Islet precursor cell (in vitro differentiated cells): ENCODE data around the gene NUDT19.
"Not testable (repeated sequence)": the region's sequence is repeated elsewhere in the genome, so short reads cannot be mapped to it uniquely, and the experiment has no call there.

Experiments used
- DNase-seq: peaks from one replicate; pipeline ENCODE4 v3.0.0-alpha.2; 2018

NUDT19 gene

DNA sequence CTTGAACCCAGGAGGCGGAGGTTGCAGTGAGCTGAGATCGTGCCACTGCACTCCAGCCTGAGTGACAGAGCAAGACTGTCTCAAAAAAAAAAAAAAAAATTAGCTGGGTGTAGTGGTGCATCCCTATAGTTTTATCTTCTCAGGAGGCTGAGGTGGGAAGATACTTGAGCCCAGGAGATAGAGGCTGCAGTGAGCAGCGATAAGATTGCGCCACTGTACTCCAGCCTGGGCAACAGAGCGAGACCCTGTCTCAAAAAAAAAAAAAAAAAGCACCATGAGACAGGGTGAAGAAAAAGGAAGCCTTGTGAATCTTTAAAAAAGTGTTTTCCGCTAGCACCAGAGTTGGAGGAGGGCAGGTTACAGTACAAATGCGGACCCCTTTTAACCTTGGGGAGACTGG is 24.6 kb downstream of the NUDT19 start:
- DNase-seq: not testable (repeated sequence)

DNA sequence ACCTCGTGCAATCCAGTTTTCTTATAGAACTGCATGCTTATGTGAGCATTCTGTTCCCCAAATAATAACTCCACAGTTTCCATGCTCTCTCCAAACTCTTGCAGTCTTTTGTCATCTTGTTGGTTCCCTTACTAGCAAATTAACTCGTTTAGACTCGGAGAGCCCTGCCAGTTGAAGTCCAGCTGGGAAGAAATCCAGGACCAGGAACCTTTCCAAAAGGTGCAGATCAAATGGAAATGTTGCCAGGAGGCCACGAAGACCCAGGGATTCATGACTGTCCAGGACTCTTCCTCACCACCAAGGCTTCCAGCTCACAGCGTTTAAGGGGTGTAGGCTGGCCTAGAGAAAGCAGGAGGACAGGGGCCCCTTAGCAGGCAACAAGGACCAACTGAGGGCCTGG is 25.9 kb downstream of the NUDT19 start:
- DNase-seq: no peak

DNA sequence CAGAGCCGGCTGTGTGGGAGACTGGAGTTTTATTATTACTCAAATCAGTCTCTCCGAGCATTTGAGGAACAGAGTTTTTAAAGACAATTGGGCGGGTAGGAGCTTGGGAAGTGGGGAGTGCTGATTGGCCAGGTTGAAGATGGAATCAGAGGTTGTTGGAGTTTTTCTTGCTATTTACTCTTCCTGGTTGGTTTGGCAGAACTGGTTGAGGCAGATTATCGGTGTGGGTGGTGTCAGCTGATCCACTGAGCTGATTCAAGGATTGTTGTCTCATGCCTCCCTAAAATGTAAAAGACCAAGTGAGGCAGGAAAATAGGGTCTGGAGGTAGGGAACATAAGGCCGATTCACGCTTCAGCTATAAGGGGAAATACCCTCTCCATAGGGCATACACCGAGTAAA is 26.7 kb downstream of the NUDT19 start:
- no peak for DNase-seq

GRCh38 chr19:32719611-32720059 is 28.0 kb downstream of the NUDT19 start, which contains the start of gene TDRD12:
Gene TDRD12 (plus strand): TSS chr19:32719767. CDS start chr19:32720073, 306 bp downstream.
- DNase-seq: no peak

DNA sequence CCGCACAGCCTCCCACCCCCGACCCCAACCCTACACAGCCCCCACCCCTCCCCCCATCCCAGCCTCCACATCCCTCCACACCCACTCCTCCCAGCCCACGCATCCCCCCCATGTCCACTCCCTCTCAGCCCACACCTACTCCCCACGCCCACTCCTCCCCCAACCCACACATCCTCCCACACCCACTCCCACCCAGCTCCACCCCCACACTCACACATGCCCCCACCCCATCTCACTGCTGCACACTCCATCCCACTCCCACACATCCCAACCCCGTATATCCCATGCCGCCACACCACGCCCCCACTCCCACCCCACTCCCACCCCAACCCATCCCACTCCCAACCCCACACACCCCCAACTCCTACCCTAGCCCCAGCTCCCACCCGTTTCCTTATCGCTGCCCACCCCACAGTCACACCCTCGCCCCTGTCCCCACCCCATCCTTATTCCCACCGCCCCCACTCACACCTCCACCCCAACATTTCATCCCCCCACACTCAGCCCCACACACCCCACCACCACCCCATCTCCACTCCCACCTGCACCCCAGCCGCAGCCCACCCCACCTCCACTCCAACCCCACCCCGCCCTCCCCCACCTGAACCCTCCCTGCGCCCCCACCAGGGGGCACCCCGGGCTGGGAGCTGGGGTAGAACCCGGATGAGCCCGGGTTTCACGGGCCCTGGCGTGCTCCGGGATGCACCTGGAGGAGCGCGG is 28.8 kb downstream of the NUDT19 start:
- no peak for DNase-seq

DNA sequence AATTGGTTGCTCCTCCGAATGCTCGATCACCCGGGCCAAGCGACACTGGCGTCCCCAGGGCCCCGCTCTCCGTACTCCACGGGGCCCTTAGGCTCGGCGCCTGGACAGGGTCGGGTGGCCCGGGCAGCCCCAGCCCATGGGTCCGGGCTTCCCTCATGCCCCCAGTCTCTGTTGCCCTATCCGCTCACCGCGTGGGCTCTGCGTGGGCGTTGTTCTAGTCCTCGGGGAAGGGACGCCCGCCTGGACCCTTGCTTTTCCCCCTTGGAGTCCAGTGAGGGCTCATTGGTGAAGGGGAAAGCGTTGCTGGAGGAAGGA is 29.3 kb downstream of the NUDT19 start:
- no peak for DNase-seq

DNA sequence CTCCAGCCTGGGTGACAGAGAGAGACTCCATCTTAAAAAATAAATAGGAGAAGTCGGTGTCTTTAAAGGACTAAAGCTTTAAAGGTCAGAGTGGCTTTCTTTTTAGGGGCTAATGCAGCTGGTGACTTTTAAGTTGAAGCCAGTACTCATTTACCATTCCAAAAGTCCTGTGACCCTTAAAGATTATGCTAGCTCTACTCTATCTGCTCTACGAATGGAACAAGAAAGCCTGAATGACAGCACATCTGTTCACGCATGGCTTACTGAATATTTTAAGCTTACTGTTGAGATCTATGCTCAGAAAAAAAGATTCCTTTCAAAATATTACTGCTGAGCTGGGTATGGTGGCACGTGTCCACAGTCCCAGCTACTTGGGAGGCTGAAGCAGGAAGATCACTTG is 44.3 kb downstream of the NUDT19 start:
- no peak for DNase-seq

GRCh38 chr19:32743021-32743420 is 51.4 kb downstream of the NUDT19 start:
- no peak for DNase-seq

DNA sequence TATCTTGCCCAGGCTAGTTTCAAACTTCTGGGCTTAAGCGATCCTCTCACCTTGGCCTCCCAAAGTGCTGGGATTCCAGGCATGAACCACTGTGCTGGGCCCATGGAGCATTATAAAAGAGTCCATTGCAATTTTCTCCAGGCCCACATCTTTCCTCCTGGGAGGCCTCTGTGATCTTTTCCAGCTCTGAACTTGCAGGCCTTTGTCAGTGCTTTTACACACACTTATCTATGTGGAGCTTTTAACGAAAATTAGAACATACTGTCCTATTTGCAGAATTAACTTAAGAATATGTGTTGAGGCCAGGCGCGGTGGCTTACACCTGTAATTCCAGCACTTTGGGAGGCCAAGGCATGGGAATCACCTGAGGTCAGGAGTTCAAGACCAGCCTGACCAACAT is 51.8 kb downstream of the NUDT19 start:
- no peak for DNase-seq

DNA sequence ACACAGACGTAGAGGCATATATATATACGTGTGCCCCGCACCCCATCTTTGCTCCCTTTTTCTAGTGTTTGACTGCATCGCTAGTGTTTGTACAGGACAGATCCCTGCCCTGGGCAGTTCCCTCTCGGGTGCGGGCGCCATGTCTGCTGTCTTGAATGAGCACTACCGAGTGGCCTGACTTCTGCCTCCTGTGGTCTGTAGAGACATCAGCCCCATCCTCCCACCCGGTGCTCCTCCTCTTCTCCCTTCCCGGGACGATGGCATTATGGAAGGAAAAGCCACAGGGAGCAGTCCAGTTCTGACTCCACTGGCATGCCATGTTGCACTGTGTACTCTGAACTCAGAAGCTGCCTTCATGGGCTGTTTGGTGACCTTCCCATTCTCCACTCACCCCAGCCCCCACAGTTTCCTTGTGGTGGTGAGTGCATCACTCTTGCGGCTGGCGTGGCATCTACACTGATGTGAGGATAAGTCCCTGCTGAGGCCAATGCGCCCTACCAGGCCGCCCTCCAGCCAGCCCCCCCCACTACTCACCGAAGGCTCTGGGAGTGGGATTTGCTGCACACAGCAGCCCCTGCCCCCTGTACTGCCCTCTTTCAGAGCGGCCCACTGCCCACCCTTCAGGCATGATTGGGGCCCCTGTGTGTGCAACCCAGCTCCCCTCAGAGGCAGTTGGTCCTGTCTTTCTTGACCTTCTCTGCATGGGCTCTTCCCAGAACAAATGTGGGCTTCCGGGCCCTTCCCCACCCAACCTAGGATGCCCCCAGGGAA is 53.1 kb downstream of the NUDT19 start:
- no peak for DNase-seq

GRCh38 chr19:32745594-32746251 is 54.1 kb downstream of the NUDT19 start:
- DNase-seq: not testable (repeated sequence)

- DNase-seq: not testable (repeated sequence)
Measured at GRCh38 chr19:32746631-32747196, 55.1 kb downstream of the NUDT19 start.

DNA sequence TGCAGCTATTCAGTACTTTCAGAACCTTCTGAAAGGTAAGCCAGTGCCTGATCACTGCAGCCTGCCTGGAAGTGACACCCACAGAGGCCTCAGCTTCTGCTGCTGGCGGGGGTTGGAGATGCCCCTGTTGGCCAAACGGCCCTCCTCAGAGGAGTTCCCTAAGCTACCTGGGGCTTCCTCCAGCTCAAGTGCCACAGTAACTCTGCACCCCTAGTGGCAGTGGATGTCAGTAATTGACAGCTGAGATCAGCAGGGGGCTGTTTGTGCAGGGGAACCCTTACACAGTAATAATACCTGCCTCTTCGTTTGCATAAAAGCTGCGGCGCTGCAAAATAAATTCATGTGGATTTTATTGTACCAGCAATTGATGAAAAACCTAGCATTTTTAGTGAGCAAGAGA is 56.9 kb downstream of the NUDT19 start:
- no peak for DNase-seq

GRCh38 chr19:32748948-32749347 is 57.3 kb downstream of the NUDT19 start:
- DNase-seq: no peak

DNA sequence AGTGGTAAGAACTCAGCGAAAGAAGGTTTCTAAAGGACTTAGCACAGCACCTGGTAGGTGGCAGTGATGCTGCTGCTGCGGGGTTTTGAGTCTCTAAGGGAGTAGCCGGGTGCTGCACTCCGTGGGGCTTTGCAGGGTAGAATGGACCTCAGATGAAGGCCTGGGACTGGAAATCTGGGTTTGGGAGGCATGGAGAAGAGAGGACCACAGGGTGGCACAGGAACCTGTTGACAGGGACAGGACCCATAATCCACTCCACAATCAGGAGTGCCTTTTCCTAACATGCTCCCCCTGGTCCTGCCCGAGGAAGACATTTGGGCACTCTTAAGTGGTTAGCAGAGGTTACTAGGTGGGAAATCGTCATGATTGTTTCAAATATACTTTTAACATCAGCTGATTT is 57.7 kb downstream of the NUDT19 start:
- DNase-seq: no peak

DNA sequence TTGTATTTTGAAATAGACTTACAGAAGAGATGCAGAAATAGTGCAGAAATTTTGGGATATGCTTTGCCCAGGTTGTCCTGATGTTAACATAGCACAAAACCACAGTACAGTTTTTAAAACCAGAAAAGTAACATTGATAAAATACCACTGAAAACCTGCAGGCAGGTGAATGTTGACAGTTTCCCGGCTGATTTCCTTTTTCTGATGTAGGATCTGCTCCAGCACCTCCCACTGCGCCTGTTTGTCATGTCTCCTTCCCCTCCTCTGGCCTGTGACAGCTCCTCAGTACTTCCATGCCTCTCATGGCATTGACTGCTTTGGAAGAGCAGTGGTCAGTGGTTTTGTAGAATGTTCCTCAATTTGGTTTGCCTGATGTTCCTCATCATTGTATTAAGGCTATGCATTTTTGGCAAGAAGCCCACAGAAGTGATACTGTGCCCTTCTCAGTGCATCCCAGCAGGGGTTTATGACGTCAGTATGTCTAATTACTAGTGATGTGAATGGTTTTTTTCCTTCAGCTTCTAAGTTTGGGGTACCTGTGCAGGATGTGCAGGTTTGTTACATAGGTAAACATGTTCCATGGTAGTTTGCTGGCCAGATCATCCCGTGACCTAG is 58.9 kb downstream of the NUDT19 start:
- no peak for DNase-seq

DNA sequence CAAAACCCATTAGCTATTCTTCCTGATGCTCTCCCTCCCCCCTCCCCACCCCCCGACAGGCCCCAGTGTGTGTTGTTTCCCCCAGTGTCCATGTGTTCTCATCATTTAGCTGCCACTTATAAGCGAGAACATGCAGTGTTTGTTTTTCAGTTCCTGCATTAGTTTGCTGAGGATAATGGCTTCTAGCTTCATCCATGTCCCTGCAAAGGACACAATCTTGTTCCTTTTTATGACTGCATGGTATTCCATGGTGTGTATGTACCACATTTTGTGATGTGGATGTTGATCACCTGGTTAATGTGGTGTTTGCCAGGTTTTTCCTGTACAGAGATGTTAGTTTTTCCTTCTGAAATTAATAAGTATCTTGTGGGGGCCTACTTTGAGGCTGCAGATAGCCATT is 59.4 kb downstream of the NUDT19 start:
- DNase-seq: no peak

GRCh38 chr19:32757189-32757588 is 65.6 kb downstream of the NUDT19 start:
- no peak for DNase-seq
